Lung microvascular endothelial cell (primary cell): ENCODE measurements around the gene SPOP. TPM values are rescaled to one million over a fixed set of nuclear protein-coding genes. Genes with fewer than 3 reads are reported as not detected.
"Not testable (repeated sequence)": the region's sequence is repeated elsewhere in the genome, so short reads cannot be mapped to it uniquely, and the experiment has no call there.

Experiments
- DNase-seq, 2 donors: peaks; one replicate each; pipeline versions ENCODE4 v3.0.0 to v3.0.0-alpha.2; 2010; ENCODE audit warnings: low read depth in 2 of 2
- total RNA-seq: library from RNA; depleted of rRNA; stranded (reverse); fragments of >200 nt; gene quantifications from 2 replicates; pipeline ENCODE4 v1.2.1, GENCODE V29; 2014

Gene SPOP
- total RNA-seq, result 83.9 and 139 TPM in 2 replicates

DNA sequence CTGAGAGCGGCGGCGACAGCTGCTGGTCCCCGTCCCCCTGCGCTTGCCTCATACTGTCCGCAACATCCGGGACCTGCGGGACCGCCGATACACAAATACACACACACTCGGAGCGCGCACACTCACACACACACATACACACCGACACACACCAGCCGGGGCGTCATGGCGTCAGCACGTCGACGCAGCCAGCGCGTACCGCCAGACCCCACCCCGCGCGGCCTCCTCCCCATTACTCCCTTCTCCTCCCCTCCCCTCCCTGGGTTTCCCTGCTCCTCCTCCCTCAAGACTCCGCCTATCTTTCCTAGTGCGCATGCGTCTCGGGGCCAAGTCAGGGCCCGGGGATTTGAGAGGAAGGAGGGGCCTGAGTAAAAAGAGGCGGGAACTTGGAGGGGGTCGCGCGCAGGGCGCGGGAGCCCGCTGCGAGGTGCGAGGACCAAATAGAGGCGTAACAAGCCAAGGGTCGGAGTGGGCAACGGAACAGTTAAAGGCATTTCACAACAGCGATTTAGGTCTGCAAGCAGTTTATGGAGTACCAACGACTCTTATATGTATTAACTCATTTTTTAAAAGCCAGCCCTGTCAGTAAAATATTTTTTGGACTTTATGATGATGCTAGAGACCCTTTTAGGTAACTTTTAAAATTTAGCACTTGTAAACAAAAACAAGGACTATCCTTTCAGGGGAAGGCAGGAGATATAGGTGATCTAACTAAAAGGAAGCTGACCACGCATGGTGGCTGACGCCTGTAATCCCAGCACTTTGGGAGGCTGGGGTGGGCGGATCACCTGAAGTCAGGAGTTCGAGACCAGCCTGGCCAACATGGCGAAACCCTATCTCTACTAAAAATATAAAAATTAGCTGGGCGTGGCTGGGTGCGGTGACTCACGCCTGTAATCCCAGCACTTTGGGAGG, at the start of gene SPOP:
Gene SPOP (minus strand): TSS at position 165 of the 915 bp plus-strand sequence. CDS start 55,287 bp downstream, outside the sequence.
- DNase-seq, result peak; percentile 100

- no peak for DNase-seq
Measured at GRCh38 chr17:49727380-49727779, 49.5 kb upstream of the SPOP start.

DNA sequence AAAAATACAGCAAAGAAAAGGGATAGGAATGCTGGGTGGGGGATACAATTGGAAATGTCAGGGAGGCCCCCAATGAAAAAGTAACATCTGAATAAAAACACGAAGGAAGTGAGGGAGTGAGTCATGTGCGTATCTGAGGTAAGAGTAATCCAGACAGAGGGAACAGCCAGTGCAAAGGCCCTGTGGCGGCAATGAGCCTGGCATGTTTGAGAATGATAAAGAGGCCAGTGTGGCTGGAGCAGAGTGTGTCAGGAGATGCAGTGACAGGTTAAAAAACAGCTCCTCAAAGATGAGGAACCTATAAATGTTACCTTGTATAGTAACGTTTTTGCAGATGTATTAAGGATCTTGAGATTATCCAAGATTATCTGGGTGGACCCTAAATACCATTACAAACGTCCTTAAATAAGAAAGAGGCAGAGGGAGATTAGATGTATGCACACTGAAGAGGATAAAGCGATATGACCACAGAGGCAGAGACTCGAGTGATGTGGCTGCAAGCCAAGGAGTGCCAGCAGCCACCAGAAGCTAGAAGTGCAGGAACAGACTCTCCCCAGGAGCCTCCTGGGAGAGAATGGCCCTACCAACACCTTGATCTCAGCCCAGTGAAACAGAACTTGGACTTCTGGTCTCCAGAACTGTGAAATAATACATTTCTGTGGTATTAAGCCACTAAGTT, 47.7 kb upstream of the SPOP start:
- DNase-seq, result no peak

DNA sequence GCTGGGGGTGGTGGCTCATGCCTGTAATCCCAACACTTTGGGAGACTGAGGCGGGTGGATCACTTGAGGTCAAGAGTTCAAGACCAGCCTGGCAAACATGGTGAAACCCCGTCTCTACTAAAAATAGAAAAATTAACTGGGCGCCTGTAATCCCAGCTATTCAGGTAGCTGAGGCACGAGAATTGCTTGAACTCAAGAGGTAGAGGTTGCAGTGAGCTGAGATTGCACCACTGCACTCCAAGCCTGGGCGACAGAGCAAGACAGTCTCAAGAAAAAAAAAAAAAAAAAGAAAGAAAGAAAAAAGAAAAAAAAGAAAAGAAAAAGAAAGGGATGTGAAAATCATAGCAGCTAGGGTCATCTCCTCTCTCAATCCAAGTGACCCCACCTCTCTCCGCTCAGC, 46.7 kb upstream of the SPOP start:
- not testable (repeated sequence) for DNase-seq

DNA sequence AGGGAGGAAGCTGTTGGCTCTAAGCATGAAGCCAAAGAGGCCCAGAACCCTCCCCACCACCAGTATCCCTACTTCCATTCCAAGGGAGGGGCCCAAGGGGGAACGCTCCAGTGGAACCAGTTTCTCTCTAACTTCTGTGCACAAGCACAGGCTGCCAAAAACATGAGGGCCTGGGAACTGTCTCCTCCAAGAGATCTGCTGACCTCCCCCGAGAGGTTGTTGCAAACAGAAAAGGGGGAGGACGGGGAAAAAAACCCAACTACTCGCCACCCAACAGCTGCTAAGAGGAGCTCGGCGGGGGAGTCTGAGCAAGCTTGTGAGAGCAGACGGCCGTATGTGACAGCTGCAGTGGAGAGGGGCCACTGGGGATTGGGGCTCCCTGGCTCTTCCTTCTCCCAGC, 45.5 kb upstream of the SPOP start:
- DNase-seq, result no peak

DNA sequence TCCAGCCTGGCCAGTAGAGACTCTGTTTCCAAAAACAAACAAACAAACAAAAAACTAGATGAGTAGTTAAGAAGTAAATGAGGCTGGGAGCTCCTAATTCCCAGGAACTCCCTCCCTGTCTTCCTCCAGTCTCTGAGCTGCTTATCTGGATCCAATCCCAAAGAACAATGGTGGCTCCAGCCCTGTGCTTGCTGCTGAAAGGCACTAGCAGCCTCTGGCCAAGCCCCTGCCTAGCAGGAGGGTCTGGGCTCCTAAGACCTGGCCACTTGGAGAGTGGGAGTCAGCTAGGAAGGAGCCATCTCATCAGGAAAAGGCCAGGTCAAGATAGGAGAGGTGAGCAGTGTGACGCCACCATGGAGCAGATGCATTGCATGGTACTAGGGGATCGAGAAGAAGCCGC, 44.2 kb upstream of the SPOP start:
- no peak for DNase-seq

- DNase-seq, result no peak
Measured at GRCh38 chr17:49717371-49717861, 39.5 kb upstream of the SPOP start.

GRCh38 chr17:49716668-49717364, 38.9 kb upstream of the SPOP start:
- DNase-seq, result no peak

GRCh38 chr17:49715717-49716279, 37.9 kb upstream of the SPOP start:
- no peak for DNase-seq

DNA sequence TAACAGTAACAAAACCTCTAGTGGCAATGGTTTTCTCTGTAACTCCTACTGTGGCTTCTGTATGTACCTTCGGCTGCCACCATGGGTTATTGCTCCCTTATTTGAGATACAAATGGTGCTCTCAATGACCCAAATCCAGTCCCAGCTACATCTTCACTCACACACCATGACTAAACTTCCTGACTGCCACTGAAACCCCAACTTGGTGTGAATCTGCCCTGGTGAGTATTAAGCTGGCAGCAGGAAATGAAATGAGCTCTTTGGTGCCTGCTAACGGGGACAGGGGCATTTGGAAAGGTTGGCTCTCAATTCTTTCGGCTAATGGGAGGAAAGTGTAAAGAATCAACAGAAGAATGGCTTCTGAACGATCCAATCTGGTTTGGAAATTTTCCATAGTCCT, 37.3 kb upstream of the SPOP start:
- DNase-seq, result no peak

DNA sequence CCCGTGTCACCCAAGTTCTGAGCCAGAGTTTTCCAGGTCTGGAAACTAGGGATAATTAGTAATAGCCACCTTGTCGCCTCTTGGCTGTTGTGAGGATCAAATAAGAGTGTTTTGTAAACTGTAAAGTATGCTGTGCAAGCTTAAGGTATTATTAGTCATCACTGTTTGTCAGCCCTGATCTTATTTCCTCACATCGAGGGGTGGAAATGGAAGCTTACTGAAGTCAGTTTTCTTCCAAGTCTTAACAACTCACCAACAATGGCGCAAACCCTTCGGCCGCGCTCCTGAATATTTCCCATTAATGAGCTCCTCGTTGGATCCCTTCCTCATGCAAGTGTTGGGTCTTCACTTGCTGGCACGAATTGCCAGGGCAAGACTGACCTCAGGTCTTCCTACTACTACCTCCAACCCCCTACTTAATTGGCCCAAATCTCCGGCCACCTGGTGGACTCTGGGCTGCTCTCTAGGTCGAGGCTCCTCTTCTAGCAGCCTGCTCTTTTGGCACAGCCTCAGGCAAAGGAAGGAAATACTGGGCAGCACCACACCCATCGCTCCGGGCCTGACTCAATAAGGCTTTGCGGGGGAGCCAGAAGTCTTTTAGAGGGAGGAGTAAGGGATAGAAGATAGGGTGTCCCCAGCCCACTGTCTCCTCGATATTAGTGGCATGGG, 30.8 kb upstream of the SPOP start:
- peak in 1 of 2 donors; percentile 31 for DNase-seq

GRCh38 chr17:49707608-49708514, 30.0 kb upstream of the SPOP start, which contains the start of gene SLC35B1:
Gene SLC35B1, minus strand, starts transcription at chr17:49707964. Its CDS starts 131 bp downstream, at chr17:49707833.
- DNase-seq, result peak; percentile 100

DNA sequence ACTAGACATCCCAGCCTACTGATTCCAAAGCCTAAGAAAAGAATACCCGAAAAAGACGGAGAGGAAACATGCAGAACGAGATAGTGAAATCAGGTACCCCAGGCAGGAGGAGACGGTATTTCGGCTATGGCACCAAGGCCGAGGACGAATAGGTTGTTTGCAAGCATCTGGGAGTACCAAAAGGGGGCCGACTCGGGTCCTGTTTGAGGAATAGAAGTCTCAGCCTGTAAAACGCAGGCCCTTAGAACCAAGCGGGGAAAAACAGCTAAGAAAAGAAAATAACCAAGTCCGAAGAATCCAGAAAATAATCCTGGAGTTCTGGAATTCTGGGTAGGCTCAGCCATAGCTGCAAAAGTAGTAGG, 29.3 kb upstream of the SPOP start:
- DNase-seq, result peak; percentile 28 to 29

DNA sequence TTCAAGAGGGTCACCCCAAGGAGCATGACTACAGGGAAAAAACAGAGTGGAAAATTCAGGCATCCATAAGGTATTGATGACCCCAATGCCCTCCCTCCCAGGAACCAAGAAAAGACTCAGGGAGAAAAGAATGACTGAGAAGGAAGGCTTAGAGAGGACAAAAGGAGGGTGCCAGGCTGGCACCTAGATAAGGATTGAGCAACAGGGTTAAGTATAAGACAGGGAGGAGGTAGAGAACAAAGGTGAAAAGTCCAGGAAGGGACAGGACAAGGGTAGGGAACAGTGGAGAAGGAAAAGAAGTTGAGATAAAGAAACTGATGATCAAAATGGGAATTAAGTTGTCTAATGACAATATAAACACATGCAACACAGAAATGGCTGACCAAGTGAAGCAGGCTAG, 27.4 kb upstream of the SPOP start:
- no peak for DNase-seq

- peak; percentile 69 to 75 for DNase-seq
Measured at GRCh38 chr17:49703557-49704277, 25.8 kb upstream of the SPOP start.

GRCh38 chr17:49700960-49701359, 23.1 kb upstream of the SPOP start:
- DNase-seq, result no peak

GRCh38 chr17:49699966-49700575, 22.2 kb upstream of the SPOP start:
- no peak for DNase-seq

DNA sequence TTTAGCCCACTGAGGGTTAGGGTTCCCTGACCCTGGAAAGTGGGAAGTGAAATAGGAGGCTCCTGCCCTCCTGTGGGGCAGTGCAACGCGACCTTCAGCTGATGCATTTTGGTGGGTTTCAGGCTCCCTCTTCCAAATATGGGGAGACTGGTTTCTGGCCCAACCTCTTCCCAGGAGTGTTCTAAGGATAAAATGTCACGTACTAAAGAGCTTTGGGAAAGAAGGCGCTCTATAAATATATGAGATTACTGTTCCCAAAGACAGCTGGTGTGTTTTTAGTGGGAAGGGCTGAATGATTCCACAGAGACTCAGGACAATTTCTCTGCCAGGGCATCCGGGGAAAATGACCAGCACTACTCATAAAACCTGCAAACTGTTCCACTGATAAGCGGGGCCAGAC, 20.1 kb upstream of the SPOP start:
- no peak for DNase-seq

GRCh38 chr17:49696233-49696761, 18.4 kb upstream of the SPOP start:
- no peak for DNase-seq
